Measurements from ENCODE around the gene MAP2K6.

- TF ChIP-seq EZH2 (IDR thresholded peaks at IDR 0.05) (no peak), POLR2AphosphoS5 (IDR thresholded peaks at IDR 0.05; ENCODE audit: borderline replicate concordance, low read depth, low read length) (no peak)
Measured at GRCh38 chr17:69406941-69407340, 7.6 kb upstream of the MAP2K6 start.

Data from SK-N-MC (cell line).